GM19324 (cell line): ENCODE measurements around the gene YPEL2.
A peak's percentile ranks its signal among the peaks of the same experiment; 100 is the strongest.

ENCODE experiments used
- ATAC-seq: cut with Tn5 transposase; IDR thresholded peaks from one replicate; pipeline ENCODE4 v1.9.1; 2021; ENCODE audit warnings: mild to moderate bottlenecking, moderate library complexity; ENCODE audit not compliant: unreplicated experiment, low FRiP score

The YPEL2 gene

GRCh38 chr17:59329176-59330052, 2.0 kb upstream of the YPEL2 start:
- no peak for ATAC-seq

GRCh38 chr17:59330053-59330942, 1.2 kb upstream of the YPEL2 start:
- ATAC-seq: no peak

- ATAC-seq: peak; percentile 6
These were observed 684 bp downstream of the YPEL2 start for GRCh38 chr17:59331929-59332748.

- no peak for ATAC-seq
These were observed 1.4 kb downstream of the YPEL2 start for GRCh38 chr17:59332749-59333377.

- ATAC-seq: no peak
These were observed 2.4 kb downstream of the YPEL2 start for GRCh38 chr17:59333836-59334235.

- ATAC-seq: no peak
These were observed 4.2 kb downstream of the YPEL2 start for GRCh38 chr17:59335685-59336084.

GRCh38 chr17:59337741-59338299, 6.4 kb downstream of the YPEL2 start:
- ATAC-seq: no peak

GRCh38 chr17:59338498-59338897, 7.0 kb downstream of the YPEL2 start:
- no peak for ATAC-seq

- no peak for ATAC-seq
These were observed 10.5 kb downstream of the YPEL2 start for GRCh38 chr17:59341922-59342321.

- no peak for ATAC-seq
These were observed 11.3 kb downstream of the YPEL2 start for GRCh38 chr17:59342681-59343131.

- no peak for ATAC-seq
These were observed 14.0 kb downstream of the YPEL2 start for GRCh38 chr17:59345476-59345875.

GRCh38 chr17:59346341-59346740, 14.9 kb downstream of the YPEL2 start:
- no peak for ATAC-seq

GRCh38 chr17:59346876-59347407, 15.5 kb downstream of the YPEL2 start:
- no peak for ATAC-seq

- ATAC-seq: no peak
These were observed 16.5 kb downstream of the YPEL2 start for GRCh38 chr17:59347975-59348391.

GRCh38 chr17:59349178-59349577, 17.7 kb downstream of the YPEL2 start:
- no peak for ATAC-seq

GRCh38 chr17:59353106-59353854, 21.8 kb downstream of the YPEL2 start:
- no peak for ATAC-seq

GRCh38 chr17:59353936-59354755, 22.7 kb downstream of the YPEL2 start:
- no peak for ATAC-seq
